ENCODE results near the gene ZNF836.

ZNF836 gene

DNA sequence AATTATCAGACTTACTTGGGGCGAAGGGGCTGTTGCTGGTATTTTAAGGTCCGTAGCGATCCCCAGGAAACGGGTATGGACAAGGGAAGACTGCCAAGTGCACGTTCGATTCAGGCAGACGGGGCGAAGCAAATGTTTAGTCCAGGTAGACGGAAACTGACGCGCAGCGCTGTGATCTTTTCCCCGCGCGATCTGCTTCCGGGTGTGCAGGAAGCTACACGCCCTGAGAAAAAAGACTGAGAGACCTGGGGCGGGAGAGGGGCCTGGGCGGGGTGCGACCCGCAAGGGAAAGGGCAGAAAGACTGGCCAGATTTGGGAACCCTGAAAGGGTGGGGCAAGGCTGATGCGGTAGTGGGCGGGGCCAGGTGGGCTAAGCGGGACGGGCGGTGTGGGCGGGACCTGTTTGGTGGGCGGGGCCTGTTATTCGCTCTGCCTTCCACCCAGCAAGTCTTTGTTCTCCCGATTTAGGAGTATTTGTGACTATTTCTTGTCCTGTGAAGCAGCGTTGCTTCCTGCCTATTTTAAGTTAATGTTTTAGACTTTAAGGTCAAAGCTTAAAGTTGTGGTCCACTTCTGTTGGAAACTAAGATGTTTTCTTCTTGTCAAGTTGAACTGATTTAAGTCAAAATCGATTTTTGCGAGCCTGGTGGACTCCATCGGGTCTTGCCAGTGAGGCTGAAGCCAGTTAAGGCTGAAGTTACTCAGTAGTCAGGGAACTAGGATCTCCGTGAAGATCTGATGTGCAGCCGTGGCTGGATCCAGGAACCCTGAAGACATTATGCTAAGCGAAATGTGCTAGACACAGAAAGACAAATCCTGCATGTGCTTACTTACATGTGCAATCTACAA is at the start of gene ZNF836:
ZNF836 (minus strand) TSS at position 301 of the 849 bp plus-strand sequence. CDS start 3,549 bp downstream, outside the sequence.
- Histone ChIP-seq H3K9me3 (ENCODE audit: severe bottlenecking) (no peaks in the 10 kb centered on the region), H3K27ac (ENCODE audit: poor library complexity, severe bottlenecking) (peak within 1 kb of the TSS; percentile 55), H3K27me3 (ENCODE audit: insufficient read depth, poor library complexity, severe bottlenecking) (no peaks in the 10 kb centered on the region), H3K36me3 (ENCODE audit: low read depth) (peaks cover 25% of the 10 kb centered on the region), H3K4me1 (ENCODE audit: insufficient read depth, poor library complexity, severe bottlenecking) (no peaks in the 10 kb centered on the region), H3K4me3 (ENCODE audit: severe bottlenecking) (peak within 1 kb of the TSS; percentile 75)
- ATAC-seq (ENCODE audit: low read depth), result peak; percentile 91
- TF ChIP-seq, protein P1, sequence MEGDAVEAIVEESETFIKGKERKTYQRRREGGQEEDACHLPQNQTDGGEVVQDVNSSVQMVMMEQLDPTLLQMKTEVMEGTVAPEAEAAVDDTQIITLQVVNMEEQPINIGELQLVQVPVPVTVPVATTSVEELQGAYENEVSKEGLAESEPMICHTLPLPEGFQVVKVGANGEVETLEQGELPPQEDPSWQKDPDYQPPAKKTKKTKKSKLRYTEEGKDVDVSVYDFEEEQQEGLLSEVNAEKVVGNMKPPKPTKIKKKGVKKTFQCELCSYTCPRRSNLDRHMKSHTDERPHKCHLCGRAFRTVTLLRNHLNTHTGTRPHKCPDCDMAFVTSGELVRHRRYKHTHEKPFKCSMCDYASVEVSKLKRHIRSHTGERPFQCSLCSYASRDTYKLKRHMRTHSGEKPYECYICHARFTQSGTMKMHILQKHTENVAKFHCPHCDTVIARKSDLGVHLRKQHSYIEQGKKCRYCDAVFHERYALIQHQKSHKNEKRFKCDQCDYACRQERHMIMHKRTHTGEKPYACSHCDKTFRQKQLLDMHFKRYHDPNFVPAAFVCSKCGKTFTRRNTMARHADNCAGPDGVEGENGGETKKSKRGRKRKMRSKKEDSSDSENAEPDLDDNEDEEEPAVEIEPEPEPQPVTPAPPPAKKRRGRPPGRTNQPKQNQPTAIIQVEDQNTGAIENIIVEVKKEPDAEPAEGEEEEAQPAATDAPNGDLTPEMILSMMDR (IDR thresholded peaks at IDR 0.05; ENCODE audit: poor library complexity, severe bottlenecking), result no peak
- peak; percentile 89 for DNase-seq (ENCODE audit: low spot score)

DNA sequence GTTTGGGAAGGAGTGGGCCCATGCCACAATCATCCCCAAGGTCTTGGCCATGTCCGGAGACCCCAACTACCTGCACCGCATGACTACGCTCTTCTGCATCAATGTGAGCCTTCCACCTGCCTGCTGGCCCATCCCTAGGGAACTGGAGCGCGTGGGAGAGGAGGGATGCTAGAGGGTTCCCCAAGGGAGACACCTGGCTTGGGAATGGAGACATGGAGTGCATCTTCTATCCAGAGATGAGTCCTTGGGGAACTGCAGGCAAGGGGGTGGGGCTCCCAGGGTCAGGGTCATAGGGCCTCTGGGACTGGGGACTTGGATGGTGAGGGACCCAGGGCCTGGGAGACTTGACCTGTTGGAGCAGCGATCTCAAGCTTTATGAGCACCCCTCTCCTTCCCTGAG is 49.6 kb upstream of the ZNF836 start:
- H3K4me1 ChIP-seq (ENCODE audit: insufficient read depth, poor library complexity, severe bottlenecking), result no peaks in the 10 kb centered on the region
- H3K9me3 ChIP-seq (ENCODE audit: severe bottlenecking), result no peaks in the 10 kb centered on the region
- TF ChIP-seq, protein P1 (IDR thresholded peaks at IDR 0.05; ENCODE audit: poor library complexity, severe bottlenecking), result no peak
- no peaks in the 10 kb centered on the region for H3K27me3 ChIP-seq (ENCODE audit: insufficient read depth, poor library complexity, severe bottlenecking)
- no peak overlapping the region for H3K27ac ChIP-seq (ENCODE audit: poor library complexity, severe bottlenecking)
- no peak overlapping the region for H3K4me3 ChIP-seq (ENCODE audit: severe bottlenecking)
- H3K36me3 ChIP-seq (ENCODE audit: low read depth), result peaks cover 100% of the 10 kb centered on the region
- ATAC-seq (ENCODE audit: low read depth) (no peak), DNase-seq (ENCODE audit: low spot score) (no peak)

DNA sequence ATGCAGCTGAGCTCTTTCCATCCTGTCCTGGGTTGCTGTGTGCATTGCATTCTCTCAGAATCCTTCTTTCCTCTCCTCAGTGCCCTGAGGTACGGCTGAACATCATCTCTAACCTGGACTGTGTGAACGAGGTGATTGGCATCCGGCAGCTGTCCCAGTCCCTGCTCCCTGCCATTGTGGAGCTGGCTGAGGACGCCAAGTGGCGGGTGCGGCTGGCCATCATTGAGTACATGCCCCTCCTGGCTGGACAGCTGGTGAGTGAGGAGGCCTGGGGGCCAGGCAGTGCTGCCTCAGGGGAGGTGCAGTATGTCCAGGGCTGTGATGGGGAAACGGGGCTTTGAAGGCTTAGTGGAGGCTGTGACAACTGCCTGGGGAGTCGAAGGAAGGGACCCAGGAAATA is 48.2 kb upstream of the ZNF836 start:
- Histone ChIP-seq H3K36me3 (ENCODE audit: low read depth) (peaks cover 100% of the 10 kb centered on the region), H3K9me3 (ENCODE audit: severe bottlenecking) (no peaks in the 10 kb centered on the region), H3K27me3 (ENCODE audit: insufficient read depth, poor library complexity, severe bottlenecking) (no peaks in the 10 kb centered on the region), H3K4me1 (ENCODE audit: insufficient read depth, poor library complexity, severe bottlenecking) (no peaks in the 10 kb centered on the region), H3K4me3 (ENCODE audit: severe bottlenecking) (no peak overlapping the region), H3K27ac (ENCODE audit: poor library complexity, severe bottlenecking) (no peak overlapping the region)
- DNase-seq (ENCODE audit: low spot score) (no peak), ATAC-seq (ENCODE audit: low read depth) (no peak)
- TF ChIP-seq, protein P1 (IDR thresholded peaks at IDR 0.05; ENCODE audit: poor library complexity, severe bottlenecking), result no peak

DNA sequence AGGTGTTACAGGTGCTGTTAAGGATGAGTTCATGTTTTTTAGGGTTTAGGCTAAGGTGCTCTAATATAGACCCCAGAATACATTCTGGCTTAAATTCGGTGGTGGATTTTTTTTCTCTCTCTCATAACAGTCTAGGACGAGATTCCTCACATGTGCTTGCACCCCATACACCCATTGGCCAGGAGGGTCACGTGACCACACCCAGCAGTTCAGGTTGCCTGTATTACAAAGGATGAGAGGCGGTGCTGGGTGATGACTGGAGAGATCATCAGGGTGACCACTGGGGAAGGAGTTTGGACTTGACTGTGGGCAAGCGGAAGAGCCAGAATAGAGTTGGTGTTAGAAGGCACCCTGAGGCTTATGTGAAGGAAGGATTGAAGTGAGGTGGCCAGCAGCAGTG is 46.2 kb upstream of the ZNF836 start:
- H3K4me3 ChIP-seq (ENCODE audit: severe bottlenecking), result no peak overlapping the region
- H3K27ac ChIP-seq (ENCODE audit: poor library complexity, severe bottlenecking), result no peak overlapping the region
- no peak for DNase-seq (ENCODE audit: low spot score)
- no peaks in the 10 kb centered on the region for H3K9me3 ChIP-seq (ENCODE audit: severe bottlenecking)
- no peaks in the 10 kb centered on the region for H3K4me1 ChIP-seq (ENCODE audit: insufficient read depth, poor library complexity, severe bottlenecking)
- TF ChIP-seq, protein P1 (IDR thresholded peaks at IDR 0.05; ENCODE audit: poor library complexity, severe bottlenecking), result no peak
- no peak for ATAC-seq (ENCODE audit: low read depth)
- no peaks in the 10 kb centered on the region for H3K27me3 ChIP-seq (ENCODE audit: insufficient read depth, poor library complexity, severe bottlenecking)
- H3K36me3 ChIP-seq (ENCODE audit: low read depth), result peaks cover 99% of the 10 kb centered on the region

DNA sequence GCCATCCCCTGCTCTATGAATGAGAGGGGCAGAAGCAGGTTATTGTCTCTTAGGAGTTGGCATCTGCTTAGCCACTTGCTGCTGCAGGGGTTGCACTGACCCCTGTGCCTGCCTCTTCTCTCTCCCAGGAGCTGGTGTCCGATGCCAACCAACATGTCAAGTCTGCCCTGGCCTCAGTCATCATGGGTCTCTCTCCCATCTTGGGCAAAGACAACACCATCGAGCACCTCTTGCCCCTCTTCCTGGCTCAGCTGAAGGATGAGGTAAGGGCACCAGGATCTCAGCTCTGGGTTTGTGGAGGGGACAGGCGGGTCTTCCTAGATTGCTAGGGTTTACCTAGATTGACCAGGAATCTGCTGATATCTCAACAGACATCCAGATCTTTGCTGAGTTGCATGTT is 45.0 kb upstream of the ZNF836 start:
- Histone ChIP-seq H3K27me3 (ENCODE audit: insufficient read depth, poor library complexity, severe bottlenecking) (no peaks in the 10 kb centered on the region), H3K4me1 (ENCODE audit: insufficient read depth, poor library complexity, severe bottlenecking) (no peaks in the 10 kb centered on the region), H3K36me3 (ENCODE audit: low read depth) (peaks cover 99% of the 10 kb centered on the region), H3K4me3 (ENCODE audit: severe bottlenecking) (no peak overlapping the region), H3K27ac (ENCODE audit: poor library complexity, severe bottlenecking) (no peak overlapping the region), H3K9me3 (ENCODE audit: severe bottlenecking) (no peaks in the 10 kb centered on the region)
- TF ChIP-seq, protein P1 (IDR thresholded peaks at IDR 0.05; ENCODE audit: poor library complexity, severe bottlenecking), result no peak
- DNase-seq (ENCODE audit: low spot score), result no peak
- ATAC-seq (ENCODE audit: low read depth), result no peak
